ENCODE results near the gene ANTXR1. TPM values are rescaled to one million over a fixed set of nuclear protein-coding genes. Genes with fewer than 3 reads are reported as not detected.

Gene ANTXR1
- total RNA-seq, 1 experiment from 2014 or later = 25.7 TPM

- ATAC-seq = peak; percentile 73
- RAD21 ChIA-PET (ENCODE audit: low non-redundant PET in 1 of 2, low total read pairs in 2 of 2, uncharacterized antibody in 2 of 2, unreplicated experiment in 2 of 2) = no interaction called here
- TF ChIP-seq FOSL1 (IDR thresholded peaks at IDR 0.05; ENCODE audit: low read depth) = peak; percentile 26; the same call in 1 of the 2 replicates
- TF ChIP-seq SIN3A (IDR thresholded peaks at IDR 0.05; ENCODE audit: low read depth) = no peak
- 0 out of 2 replicates have a peak, but pooled peaks have one; percentile 34 for TF ChIP-seq SP1 (IDR thresholded peaks at IDR 0.05; ENCODE audit: low read depth)
- Histone ChIP-seq H3K9ac (ENCODE audit: low read length) (peak overlapping the region; percentile 24; the same call in 1 of the 2 replicates), H3K4me3 (replicated peaks in 1 of 2; ENCODE audit: low read depth in 1 of 2, low read length in 2 of 2) (peak overlapping the region in 1 of 2 experiments; percentile 44; a peak in 2 of 4 replicates), H4K20me1 (ENCODE audit: insufficient read depth) (no peaks in the 10 kb centered on the region), H3K4me1 (ENCODE audit: control insufficient read depth in 1 of 2, insufficient read depth in 2 of 2, low read length in 2 of 2) (peaks cover 22 to 32% of the 10 kb centered on the region in 2 experiments), H3K27ac (ENCODE audit: low read depth, low read length) (peak overlapping the region; percentile 55; the same call in 1 of the 2 replicates), H3K9me2 (ENCODE audit: insufficient read depth) (no peaks in the 10 kb centered on the region), H2AFZ (ENCODE audit: low read depth, low read length, poor library complexity, severe bottlenecking) (peak overlapping the region; percentile 10), H3K36me3 (ENCODE audit: control insufficient read depth in 1 of 2, insufficient read depth in 2 of 2, low read length in 2 of 2) (no peaks in the 10 kb centered on the region), H3K9me3 (ENCODE audit: control insufficient read depth in 1 of 2, insufficient read depth in 1 of 2, low read depth in 1 of 2, low read length in 2 of 2) (no peaks in the 10 kb centered on the region), H3K79me2 (ENCODE audit: insufficient read depth, low read length) (no peaks in the 10 kb centered on the region), H3K27me3 (ENCODE audit: insufficient read depth, low read length) (no peaks in the 10 kb centered on the region), H3K4me2 (ENCODE audit: low read length) (peak overlapping the region; percentile 72)
- CTCF ChIA-PET = no interaction called here
- POLR2A ChIA-PET = no interaction called here
- intact Hi-C loops (cut with micrococcal nuclease) = no loop called here
- BruUV-seq (replicated peaks) = no TSS peak
- peak; percentile 15 for DNase-seq (ENCODE audit: low read depth, low spot score)
Measured at GRCh38 chr2:69138247-69138772, 125.3 kb downstream of the ANTXR1 start.

- Histone ChIP-seq H3K4me3 (replicated peaks in 1 of 2; ENCODE audit: low read depth in 1 of 2, low read length in 2 of 2) (peak overlapping the region in 1 of 2 experiments; percentile 44; a peak in 2 of 4 replicates), H3K4me1 (ENCODE audit: control insufficient read depth in 1 of 2, insufficient read depth in 2 of 2, low read length in 2 of 2) (peaks cover 27 to 38% of the 10 kb centered on the region in 2 experiments), H2AFZ (ENCODE audit: low read depth, low read length, poor library complexity, severe bottlenecking) (peak overlapping the region; percentile 10), H3K9me3 (ENCODE audit: control insufficient read depth in 1 of 2, insufficient read depth in 1 of 2, low read depth in 1 of 2, low read length in 2 of 2) (no peaks in the 10 kb centered on the region), H3K36me3 (ENCODE audit: control insufficient read depth in 1 of 2, insufficient read depth in 2 of 2, low read length in 2 of 2) (no peaks in the 10 kb centered on the region), H3K27me3 (ENCODE audit: insufficient read depth, low read length) (no peaks in the 10 kb centered on the region), H3K79me2 (ENCODE audit: insufficient read depth, low read length) (no peaks in the 10 kb centered on the region), H3K9ac (ENCODE audit: low read length) (peak overlapping the region; percentile 24; the same call in 1 of the 2 replicates), H3K4me2 (ENCODE audit: low read length) (peak overlapping the region; percentile 72), H3K9me2 (ENCODE audit: insufficient read depth) (no peaks in the 10 kb centered on the region), H4K20me1 (ENCODE audit: insufficient read depth) (no peaks in the 10 kb centered on the region), H3K27ac (ENCODE audit: low read depth, low read length) (peak overlapping the region; percentile 55; the same call in 1 of the 2 replicates)
- intact Hi-C loops (cut with micrococcal nuclease) = no loop called here
- ATAC-seq = peak; percentile 98
- RAD21 ChIA-PET (ENCODE audit: low non-redundant PET in 1 of 2, low total read pairs in 2 of 2, uncharacterized antibody in 2 of 2, unreplicated experiment in 2 of 2) = no interaction called here
- POLR2A ChIA-PET = no interaction called here
- peak; percentile 45 for DNase-seq (ENCODE audit: low read depth, low spot score)
- BruUV-seq (replicated peaks) = no TSS peak
- CTCF ChIA-PET = no interaction called here
- no peak for TF ChIP-seq YY1 (IDR thresholded peaks at IDR 0.05; ENCODE audit: extremely low read depth, insufficient replicate concordance, low read depth, low read length)
- TF ChIP-seq FOSL1 (IDR thresholded peaks at IDR 0.05; ENCODE audit: low read depth) = peak; percentile 55
- TF ChIP-seq POLR2A (IDR thresholded peaks at IDR 0.05; ENCODE audit: borderline replicate concordance, extremely low read depth, insufficient read depth, insufficient read length) = no peak
- TF ChIP-seq EZH2 (IDR thresholded peaks at IDR 0.05) = no peak
- TF ChIP-seq ZFX (IDR thresholded peaks at IDR 0.05) = no peak
- TF ChIP-seq EGR1 (IDR thresholded peaks at IDR 0.05; ENCODE audit: low read depth) = no peak
- no peak for TF ChIP-seq POLR2AphosphoS5 (IDR thresholded peaks at IDR 0.05; ENCODE audit: low read depth, low read length)
- peak; percentile 72 for TF ChIP-seq JUND (IDR thresholded peaks at IDR 0.05)
- no peak for TF ChIP-seq ZBTB33 (IDR thresholded peaks at IDR 0.05; ENCODE audit: extremely low read depth, insufficient replicate concordance, low read length)
- TF ChIP-seq TCF7L2 (IDR thresholded peaks at IDR 0.05; ENCODE audit: borderline replicate concordance, extremely low read depth, insufficient read depth, insufficient read length) = no peak
- TF ChIP-seq MAX (IDR thresholded peaks at IDR 0.05) = no peak
- no peak for TF ChIP-seq ZNF274 (IDR thresholded peaks at IDR 0.05; ENCODE audit: low read depth, low read length)
- TF ChIP-seq CBX3 (IDR thresholded peaks at IDR 0.05; ENCODE audit: low read depth) = peak; percentile 60; the same call in 1 of the 2 replicates
- no peak for TF ChIP-seq RAD21 (IDR thresholded peaks at IDR 0.05; ENCODE audit: low read depth)
- TF ChIP-seq ATF3 (IDR thresholded peaks at IDR 0.05) = no peak
- TF ChIP-seq EZH2phosphoT487 (IDR thresholded peaks at IDR 0.05; ENCODE audit: borderline replicate concordance) = no peak
- TF ChIP-seq SRF (IDR thresholded peaks at IDR 0.05; ENCODE audit: low read depth) = no peak
Measured at GRCh38 chr2:69138793-69139459, 125.9 kb downstream of the ANTXR1 start.

Measured in HCT116 (cell line).